Skeletal muscle cell (primary cell): ENCODE data around the gene ACOXL.
"Not testable (repeated sequence)": the region's sequence is repeated elsewhere in the genome, so short reads cannot be mapped to it uniquely, and the experiment has no call there.

Source experiments
- DNase-seq: peaks from one replicate; pipeline ENCODE4 v3.0.0-alpha.2; 2010; ENCODE audit warnings: low read depth
- H3K4me3 ChIP-seq: 2 replicates; pipeline ENCODE4 v1.5.1; 2011; ENCODE audit warnings: low read depth, mild to moderate bottlenecking, control low read depth, low read length, moderate library complexity

ACOXL gene

DNA sequence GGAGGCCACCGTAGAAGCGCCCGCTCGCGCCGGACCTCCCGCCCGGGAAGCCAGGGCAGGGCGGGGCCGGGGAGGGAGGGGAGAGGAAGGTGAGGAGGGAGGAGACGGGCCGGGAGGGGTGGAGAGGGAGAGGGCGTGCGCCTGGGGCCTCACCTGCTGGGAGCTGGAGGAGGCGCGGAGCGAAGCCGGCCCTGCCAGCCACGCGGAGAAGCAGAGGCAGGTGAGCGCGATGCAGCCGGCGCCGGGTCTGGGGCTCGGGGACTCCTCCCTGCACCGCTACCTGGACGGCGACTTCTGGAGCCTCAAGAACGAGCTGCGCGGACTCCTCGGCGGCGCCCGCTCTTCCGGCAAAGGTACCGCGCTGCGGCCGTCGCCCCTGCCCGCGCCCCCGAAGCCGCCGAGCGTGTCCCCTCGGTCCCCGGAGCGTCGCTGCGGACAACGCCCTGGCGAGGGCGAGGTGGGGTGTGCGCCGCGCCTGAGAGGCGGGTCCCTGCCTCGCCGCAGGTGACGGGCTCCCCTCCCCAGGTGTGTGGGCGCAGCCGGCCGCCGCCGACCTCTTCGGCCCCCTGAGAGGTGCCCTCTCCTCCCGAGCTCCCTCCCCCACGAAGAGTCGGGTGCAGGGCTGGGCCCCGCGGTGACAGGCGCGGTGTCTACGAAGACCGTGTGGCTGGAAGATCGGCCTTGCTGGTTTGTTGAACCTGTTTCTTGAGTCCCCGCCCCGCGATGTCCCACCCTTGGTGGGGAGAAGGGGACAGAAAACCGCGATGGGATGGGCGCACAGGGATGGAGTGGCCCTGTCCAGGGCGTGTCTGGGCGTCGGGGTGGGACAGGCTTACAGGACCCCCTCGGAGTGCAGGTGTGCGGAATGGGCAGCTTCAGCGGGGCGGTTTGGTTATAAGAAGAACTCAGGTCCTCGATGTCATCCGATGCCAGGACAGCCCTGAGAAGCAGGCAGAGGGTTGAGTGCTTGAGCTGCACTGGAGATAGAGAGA, at the start of gene ACOXL:
TSS of gene ACOXL (plus strand) at position 152 of the 992 bp plus-strand sequence. CDS start 35,817 bp downstream, outside the sequence.
- no peak for DNase-seq
- H3K4me3 ChIP-seq: no peak within 1 kb of the TSS

DNA sequence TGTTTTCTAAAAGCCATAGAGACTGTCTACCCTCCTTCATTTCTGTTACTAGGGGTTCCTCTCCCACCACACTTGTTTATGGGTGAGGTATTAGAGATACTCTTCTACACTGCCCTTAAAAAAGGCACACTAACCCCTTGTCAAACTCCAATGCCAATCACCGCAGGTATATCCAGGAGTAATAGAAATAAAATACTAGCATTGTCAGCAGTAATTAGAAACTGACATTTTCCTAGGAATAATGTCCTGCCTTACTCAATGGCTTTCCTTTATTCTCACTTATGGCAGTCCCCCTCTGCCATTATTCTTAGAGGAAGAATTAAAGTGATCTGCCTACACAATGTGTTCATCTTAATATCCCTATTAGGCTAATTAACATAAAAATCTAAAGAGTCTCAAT, 49.5 kb upstream of the ACOXL start:
- H3K4me3 ChIP-seq: no peak overlapping the region
- no peak for DNase-seq

DNA sequence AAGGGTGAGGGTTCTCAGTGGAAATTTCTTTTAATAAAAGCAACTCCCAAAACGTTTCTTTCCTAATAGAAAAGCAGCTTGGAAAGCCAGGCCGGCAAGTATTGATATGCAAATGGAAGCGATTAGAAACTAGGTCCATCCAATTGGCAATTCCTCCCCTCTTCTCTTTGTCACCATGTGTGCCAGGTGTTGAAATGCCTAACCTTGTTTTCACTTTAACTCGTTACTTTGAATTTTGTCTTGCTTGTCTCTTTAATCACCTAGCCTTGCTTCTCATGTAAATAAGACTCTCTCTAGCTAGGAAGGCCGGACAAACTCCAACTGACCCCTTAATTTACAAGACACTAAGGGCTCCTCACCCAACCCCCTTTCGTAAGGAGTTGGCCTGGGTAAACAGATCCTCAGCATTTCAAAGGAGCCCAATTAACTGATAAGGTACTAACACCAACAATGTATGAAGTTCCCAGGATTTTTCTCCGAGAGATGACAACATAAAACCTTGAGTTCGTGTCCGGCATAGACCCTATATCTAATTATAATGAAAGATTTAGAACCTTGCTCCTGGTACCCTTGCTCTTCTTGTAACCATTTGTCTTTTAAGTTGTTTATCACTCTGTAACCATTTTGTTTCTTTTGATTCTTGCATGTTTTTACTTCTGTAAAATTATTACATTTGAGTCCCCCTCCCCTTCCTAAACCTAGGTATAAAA, 44.4 kb upstream of the ACOXL start:
- DNase-seq, H3K4me3 ChIP-seq: not testable (repeated sequence)

DNA sequence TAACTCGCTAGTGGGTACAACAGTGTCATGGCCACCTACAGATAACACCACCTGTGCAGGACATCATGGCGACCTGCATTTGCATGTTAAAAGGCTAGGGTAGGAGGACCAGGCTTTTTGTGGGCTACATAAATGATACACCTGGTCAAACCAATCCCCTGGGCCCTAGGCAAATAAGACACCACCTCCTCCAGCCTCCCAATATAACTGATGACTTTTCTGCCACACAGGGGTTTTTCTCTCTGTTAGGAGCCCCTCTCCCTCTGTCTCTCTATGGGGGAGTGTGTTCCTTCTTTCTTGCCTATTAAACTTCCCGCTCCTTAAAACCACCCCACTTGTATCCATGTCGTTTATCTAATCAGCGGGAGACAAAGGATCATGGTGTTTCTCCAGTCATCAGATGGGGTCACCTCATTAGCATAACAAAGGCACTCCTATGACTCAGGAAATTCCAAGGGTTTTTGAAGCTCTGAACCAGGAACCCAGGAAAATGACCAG, 43.7 kb upstream of the ACOXL start:
- no peak for DNase-seq

DNA sequence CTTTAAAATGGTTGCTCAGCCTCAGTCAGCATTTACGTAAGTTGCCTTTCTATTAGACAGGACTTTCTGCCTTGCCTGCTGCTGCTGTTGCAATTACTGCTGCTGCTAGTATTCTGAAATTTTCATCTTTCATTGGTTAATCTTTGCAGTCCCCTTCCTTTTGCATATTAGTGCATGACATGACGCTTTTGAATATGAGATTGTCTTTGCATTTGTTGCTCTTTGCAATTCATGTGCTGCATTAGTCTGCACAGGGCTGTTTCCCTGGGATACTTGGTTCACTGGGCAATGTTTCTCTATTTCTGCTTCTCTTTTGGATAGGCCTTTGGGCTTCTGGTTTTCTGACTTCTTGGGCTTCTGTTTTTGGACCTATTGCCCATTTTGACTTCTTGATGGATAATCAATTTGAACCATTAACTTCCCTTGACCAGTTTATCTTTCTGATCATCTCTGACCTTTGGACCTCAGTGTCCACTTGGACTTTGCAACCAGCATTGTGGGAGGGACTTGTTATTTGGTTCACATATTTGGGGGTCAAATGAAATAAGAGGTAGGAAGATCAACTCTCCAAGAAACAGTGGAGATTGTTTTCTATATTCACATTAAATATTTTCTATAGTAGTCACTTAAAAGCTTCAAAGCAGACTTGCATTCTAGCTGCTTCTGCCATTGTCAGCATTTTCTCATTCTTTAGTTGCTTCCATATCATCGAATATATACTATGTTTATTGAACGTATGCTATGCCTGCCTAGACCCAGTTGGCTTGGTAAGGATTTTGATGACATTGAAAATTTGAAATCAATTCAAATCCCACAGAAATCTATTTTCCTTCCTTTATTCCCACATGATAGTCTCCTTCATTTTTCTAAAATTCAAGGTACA, 42.0 kb upstream of the ACOXL start:
- DNase-seq: no peak
- H3K4me3 ChIP-seq: no peak overlapping the region

More for the DNA sequence above, 43.7 kb upstream of the ACOXL start:
- H3K4me3 ChIP-seq: no peak overlapping the region

DNA sequence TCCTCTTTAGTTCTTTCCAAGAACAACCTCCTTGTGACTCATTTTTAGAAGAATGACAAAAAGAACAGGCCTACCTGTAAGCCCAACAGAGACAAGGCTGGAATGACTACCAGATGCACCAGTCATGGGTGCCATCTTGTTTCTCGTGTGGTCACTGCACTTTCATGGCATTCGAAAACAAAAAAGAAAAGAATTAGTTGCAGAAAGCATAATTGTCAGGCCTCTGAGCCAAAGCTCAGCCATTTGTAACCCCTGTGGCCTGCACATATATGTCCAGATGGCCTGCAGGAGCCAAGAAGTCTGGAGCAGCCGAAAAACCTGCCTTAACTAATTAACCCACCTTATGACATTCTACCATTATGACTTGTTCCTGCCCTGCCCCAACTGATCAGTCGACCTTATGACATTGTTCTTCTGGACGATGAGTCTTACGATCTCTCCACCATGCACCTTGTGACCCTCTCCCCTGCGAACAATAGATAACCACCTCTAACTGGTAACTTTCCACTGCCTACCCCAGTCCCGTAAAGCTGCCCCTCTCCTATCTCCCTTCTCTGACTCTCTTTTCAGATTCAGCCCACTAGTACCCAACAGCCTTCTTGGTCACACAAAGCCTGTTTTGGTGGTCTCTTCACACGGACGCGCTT, 40.6 kb upstream of the ACOXL start:
- no peak for DNase-seq

DNA sequence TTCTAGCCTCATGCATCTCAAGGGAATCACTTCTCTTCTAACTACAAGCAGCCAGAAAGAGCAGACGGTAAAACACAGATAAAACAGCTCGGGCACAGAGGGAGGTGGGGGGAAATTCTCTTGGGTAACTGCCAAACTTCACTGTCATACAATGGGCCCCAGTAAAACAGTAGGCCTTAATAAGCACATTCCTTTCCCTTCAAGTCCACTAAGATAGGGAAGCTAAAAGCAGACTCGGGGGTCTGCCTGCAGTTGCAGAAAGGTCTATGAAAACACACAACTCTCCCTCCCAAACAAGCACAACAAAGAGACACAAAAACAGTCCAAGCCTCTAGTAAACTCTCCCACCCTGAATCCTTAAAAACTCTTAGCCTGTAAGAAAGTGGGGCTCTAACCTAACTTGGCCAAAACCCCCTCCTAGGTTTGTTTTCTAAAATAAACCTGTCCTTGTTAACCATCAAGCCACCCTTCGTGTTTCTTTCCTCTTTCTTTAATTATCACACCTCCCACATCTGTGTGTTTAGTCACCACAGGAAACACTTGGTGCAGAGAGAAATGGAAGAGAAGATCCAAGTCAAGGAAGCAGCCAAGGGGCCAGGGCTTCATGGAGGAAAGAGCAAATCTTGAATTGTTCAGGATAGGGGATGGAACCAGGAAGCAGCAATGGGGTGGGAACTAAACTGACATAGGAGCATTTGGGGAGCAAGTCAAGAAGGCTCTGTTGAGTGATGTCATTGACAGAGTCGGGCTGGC, 37.1 kb upstream of the ACOXL start:
- not testable (repeated sequence) for DNase-seq, H3K4me3 ChIP-seq

More for the DNA sequence above, 40.6 kb upstream of the ACOXL start:
- no peak overlapping the region for H3K4me3 ChIP-seq

DNA sequence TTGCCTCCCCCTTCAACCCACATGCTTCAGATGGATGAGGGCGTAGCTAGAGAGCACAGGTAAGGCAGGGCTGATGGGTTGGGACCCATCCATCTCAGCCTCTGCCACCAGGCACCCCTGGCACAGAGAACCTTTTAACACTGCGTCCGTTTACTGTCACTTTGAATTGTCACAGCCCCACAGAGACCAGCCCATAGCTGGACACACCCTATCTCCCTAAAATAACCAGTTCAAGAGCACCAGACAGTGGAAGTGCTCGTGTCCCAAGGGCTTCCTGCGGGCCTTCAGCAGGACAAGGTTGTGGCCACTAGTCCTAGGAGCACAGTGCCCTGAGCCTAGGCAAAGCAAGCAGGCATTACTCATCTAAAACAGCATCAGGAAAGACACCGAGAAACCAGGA, 34.1 kb upstream of the ACOXL start:
- not testable (repeated sequence) for H3K4me3 ChIP-seq, DNase-seq

DNA sequence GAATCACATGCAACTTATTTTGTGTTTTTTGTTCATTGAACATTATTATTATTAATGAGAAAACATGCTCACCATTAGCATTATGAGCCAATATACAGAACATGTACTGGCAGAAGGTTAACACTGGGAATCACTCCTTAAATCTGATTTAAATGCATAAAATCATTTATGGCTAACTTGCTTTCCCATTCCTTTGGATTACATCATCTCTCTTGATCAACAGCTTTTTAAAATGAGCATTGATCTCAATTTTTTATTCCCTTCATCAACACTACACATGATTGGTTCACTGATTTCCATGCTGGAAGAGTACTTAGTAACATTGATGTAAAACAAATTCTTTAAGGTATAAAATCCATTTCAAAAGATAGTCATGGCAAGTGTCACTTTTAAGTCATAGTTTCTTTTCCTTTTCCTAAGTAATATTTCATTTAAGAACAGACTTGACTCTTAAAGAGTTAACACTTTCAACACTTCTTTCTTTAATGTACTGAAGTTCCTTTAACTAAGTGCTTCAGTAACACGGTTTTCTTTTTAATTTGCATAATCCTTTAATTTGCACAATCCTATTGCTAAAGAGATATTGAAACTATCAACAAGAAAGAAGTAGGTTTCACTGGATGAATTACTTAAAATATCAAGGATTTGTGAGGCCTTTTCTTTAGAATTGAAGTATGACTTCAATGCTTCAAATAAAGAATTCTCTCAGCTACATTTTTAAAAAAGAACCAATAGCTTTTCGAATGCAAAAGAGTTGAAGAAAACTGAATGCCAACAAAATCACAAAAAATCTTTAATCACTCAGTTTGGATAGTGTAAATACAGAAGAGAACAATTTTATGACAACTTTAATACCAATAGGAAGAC, 29.6 kb upstream of the ACOXL start:
- DNase-seq: no peak
- no peak overlapping the region for H3K4me3 ChIP-seq

DNA sequence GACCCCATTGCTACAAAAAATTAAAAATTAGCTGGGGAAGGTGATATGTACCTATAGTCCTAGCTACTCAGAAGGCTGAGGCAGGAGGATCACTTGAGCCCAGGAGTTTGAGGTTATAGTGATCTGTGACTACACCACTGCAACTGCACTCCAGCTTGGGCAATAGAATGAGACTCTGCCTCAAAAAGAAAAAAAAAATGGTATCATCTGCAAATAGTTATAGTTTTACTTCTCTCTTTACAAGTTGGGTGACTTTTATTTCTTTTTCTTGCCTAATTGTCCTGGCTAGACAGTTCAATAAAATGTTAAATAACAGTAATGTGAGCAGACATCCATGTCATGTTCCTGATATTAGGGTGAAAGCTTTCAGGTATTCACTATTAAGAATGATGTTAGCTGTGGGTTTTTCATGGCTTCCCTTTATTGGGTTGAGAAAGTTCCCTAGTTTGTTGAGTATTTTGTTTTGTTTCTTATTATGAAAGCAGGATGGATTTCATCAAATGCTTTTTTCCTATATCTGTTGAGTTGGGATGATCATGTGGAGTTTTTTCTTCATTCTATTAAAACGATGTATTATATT, 24.9 kb upstream of the ACOXL start:
- no peak for DNase-seq

DNA sequence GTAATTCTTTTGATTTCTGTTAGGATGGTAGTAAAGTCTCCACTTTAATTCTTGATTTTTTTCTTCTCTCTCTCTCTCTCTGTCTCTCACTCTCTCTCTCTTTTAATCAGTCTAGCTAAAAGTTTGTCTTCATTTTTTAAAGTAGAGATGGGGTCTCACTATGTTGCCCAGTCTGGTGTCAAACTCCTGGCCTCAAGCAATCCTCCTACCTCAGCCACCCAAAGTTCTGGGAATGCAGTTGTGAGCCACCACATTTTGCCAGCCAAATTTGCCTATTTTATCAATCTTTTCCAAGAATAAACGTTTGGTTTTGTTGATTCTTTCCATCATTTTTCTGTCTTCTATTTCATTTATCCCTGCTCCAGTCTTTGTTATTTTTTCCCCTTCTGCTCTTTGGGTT, 23.9 kb upstream of the ACOXL start:
- no peak overlapping the region for H3K4me3 ChIP-seq
- DNase-seq: no peak

More for the DNA sequence above, 24.9 kb upstream of the ACOXL start:
- no peak overlapping the region for H3K4me3 ChIP-seq

DNA sequence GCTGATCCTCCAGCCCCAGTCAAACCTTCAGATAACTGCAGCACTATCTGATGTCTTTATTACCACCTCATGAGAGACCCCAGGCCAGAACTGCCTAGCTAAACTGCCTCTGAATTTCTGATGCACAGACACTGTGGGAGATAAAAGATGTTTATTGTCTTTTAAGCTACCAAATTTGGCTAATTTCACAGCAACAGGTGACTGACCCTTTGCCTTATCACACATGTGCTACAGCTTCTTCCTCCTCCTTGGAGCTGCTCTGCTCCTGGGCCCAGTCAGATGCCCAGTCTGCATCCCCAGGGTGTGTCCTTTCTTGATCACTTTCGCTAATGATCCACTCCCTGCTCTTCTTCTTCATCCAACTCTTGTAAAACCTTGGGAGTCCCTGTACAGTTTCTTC, 19.6 kb upstream of the ACOXL start:
- no peak overlapping the region for H3K4me3 ChIP-seq
- no peak for DNase-seq

DNA sequence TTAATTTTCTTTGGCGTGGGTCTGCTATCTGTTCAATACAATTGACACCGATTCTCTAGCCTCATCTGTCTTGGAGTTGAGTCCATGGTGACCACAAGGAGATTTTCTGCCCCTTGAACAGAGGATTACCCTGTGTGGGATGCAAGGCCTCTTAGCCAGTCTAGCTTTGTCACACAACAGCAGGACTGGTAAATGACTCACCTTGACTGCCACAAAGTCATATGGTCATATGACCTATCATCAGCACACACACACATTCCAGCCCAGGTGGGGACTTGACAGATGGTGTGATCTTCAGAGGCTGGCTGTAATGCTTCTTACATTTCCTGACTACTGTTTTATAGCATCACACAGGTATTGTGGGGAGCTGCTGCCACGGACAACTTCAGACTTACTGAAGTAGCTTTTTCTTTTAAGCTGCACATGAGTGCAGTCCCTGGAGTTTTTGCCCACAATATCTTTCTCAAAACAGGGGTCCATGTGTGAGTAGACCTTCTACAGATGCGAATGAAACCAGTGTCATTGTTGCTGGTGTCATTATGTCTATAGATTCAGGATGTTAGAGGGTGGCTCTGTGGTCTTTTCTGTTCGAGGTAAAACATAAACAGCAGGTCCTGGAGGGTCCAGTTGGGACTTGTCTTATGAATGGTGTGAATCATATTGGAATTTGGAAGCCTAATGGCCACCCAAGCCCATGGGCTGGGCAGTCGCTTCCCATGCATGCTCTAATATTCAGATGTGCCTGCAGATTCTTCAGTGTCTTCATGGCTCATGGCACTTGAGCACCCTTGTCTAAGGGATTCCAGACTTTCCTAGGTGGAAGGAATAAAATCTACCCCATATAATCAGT, 18.6 kb upstream of the ACOXL start:
- DNase-seq: no peak
- no peak overlapping the region for H3K4me3 ChIP-seq

DNA sequence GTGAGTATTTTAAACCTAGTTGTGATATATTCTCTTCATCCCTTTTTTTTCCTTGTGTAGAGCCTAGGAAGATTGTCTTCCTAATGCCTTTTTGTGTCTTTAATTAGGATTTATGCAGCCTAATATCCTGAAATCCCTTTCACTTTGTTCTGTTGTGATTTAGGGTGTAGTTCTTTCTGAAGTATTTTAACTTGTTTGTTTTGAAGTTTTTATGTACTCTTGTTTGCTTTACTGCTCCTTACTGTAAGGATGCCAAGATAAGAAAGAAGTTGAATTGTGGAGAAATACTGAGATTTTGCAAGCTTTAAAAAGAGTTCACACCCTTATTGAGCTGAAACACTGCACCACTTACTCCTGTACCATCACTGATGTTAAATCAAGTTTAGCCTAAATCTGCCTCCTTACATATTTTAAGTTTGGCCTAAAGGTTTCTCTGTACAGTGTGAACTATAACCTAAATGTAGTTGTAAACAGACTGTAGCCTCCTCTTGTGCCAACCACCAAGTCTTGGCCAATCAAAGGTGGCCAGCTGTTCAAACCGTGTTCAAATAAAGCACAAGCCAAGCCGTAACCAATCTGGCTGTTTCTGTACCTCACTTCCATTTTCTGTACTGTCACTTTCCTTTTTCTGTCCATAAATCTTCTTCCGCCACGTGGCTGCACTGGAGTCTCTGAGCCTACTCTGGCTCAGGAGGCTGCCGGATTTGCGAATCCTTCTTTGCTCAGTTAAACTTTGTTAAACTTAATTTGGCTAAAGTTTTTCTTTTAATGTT, 17.7 kb upstream of the ACOXL start:
- no peak overlapping the region for H3K4me3 ChIP-seq
- DNase-seq: no peak

DNA sequence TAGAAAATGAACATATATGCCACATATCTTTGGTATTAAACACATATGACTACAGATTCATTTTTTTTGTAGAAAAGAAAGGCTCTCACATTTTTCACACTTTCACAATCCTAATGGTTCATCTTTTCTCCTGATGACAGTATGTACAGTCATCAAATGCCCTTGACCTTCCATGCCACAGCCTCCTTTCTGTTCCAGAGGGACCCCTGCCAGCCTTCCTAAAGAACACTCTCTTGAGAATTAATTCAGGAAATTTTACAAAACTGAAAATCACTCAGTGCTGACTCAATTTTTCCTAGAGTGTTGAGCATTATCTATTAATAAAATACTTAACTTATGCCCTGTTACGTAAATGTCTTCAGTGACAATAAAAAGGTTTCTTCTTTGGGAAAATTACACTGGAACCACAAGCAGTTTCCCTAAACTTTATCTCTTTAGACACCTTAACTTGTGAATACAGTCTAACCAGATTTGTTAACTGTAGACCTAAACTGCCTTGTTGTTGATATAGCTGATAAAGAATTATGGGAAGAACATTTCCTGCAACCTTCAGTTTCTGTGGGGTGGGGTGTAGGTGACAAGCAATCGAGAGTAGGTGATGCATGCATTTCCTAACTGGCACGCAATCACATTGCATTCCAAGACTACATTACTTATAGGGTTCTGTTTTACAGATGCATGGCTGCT, 15.3 kb upstream of the ACOXL start:
- peak; percentile 27 for DNase-seq
- no peak overlapping the region for H3K4me3 ChIP-seq
